H1 (cell line): Measurements from ENCODE around the gene APC2. TPM values are rescaled to one million over a fixed set of nuclear protein-coding genes. Genes with fewer than 3 reads are reported as not detected.

Source experiments
- GTF2F1 ChIP-seq: IDR thresholded peaks from 2 replicates; pipeline ENCODE4 v1.6.1; 2012; ENCODE audit warnings: low read depth, low read length, improper control_type of control experiment, borderline replicate concordance
- NRF1 ChIP-seq: IDR thresholded peaks from 2 replicates; pipeline ENCODE4 v1.6.1; 2011; ENCODE audit warnings: mild to moderate bottlenecking, low read depth, low read length, improper control_type of control experiment
- polyA plus RNA-seq, 7 experiments: library from polyadenylated mRNA; depleted of rRNA in 3 of 7; stranded (reverse) in 5 of 7; unstranded in 2 of 7; fragments of >200 nt in 5 of 7; fragments of 200-250 nt in 2 of 7; gene quantifications; 1 replicate in 5 of 7; 2 replicates in 1 of 7; 4 replicates in 1 of 7; pipeline versions ENCODE4 v1.2.1 to v1.2.3, GENCODE V29; 2011 to 2013; ENCODE audit warnings: missing spikeins in 2 of 7, mixed read lengths in 2 of 7
- total RNA-seq: library from RNA; stranded (reverse); fragmentation: NEBNext Ultra II Directional; extraction: Animal tissue kit (Norgen Biotek cat#: 25700); gene quantifications from 2 replicates; pipeline ENCODE4 v1.2.1, GENCODE V29; 2021

APC2 gene
- total and polyA plus RNA-seq, 2 of the 8 experiments (the other 6 are each of a cell fraction or from before 2014, with no cell fraction given): 1.3 to 4.1 TPM

DNA sequence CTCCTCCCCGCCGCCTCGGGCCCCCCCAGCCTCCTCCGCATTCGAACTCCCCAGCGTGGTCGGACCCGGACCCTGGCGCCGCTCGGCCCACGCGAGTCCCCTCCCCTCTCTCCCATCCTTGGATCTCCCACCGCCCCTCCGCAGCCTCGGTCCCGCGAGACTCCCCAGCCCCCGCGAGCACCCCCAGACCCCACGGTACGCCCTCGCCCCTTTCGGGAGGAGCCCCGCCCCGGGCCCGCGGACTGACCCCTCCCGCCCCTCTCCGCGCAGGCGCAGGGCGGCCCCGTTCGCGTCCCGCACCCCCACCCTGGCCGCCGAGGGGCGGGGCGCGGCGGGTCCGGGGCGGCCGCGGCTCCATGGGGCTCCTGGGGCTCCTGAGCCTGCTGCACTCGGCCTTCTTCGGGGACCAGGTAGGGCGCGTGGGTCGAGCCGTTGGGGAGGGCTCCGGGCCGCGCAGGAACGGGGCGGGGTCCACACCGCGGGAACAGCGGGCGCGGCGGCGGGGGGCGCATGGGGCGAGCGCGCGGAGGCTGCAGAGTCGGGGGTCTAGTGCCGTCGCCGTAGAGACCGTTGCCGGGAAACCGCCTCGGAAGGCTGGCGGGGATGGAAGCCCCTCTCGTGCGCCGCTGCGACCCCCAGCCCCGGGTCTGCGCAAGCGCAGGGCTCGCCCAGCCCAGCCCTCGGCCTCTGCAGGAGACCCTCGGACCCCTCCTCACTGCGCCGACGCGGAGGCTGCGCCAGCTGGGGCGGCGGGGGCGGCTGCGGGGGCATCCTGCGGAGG is 3.8 kb upstream of the APC2 start (continued):
- TF ChIP-seq GTF2F1: no peak
- TF ChIP-seq NRF1: peak; percentile 36; the same call in 1 of the 2 replicates
